Activated T-helper 1 cell treated with anti-CD3 and anti-CD28 coated beads, Interleukin-12 subunit alpha, Interleukin-12 subunit beta, Interleukin-2, Interleukin-4 antibody, amounts not matched to agents 30 ng/mL and 10 ng/mL and 1 ng/mL, durations not matched to agents 14 hours and 24 hours and 36 hours (primary cell): ENCODE data around the gene NFE2L3. TPM values are rescaled to one million over a fixed set of nuclear protein-coding genes. Genes with fewer than 3 reads are reported as not detected.
A peak's percentile ranks its signal among the peaks of the same experiment; 100 is the strongest.
"Not testable (repeated sequence)": the region's sequence is repeated elsewhere in the genome, so short reads cannot be mapped to it uniquely, and the experiment has no call there.

Source experiments
- DNase-seq: peaks from one replicate; pipeline ENCODE4 v3.0.0; 2021; ENCODE audit warnings: low spot score
- H3K27ac Mint-ChIP-seq: one replicate; pipeline ENCODE4 v1.8.0; 2021; ENCODE audit warnings: mild to moderate bottlenecking, mixed read lengths
- H3K27me3 Mint-ChIP-seq: one replicate; pipeline ENCODE4 v1.8.0; 2022; ENCODE audit warnings: mild to moderate bottlenecking, moderate library complexity, mixed read lengths; ENCODE audit not compliant: insufficient read depth
- H3K36me3 Mint-ChIP-seq: one replicate; pipeline ENCODE4 v1.8.0; 2021; ENCODE audit warnings: low read depth, mixed read lengths
- H3K4me1 Mint-ChIP-seq: one replicate; pipeline ENCODE4 v1.8.0; 2021; ENCODE audit warnings: low read depth, mixed read lengths
- H3K4me3 Mint-ChIP-seq: one replicate; pipeline ENCODE4 v1.8.0; 2021; ENCODE audit warnings: mild to moderate bottlenecking, moderate library complexity, mixed read lengths
- H3K9me3 Mint-ChIP-seq: one replicate; pipeline ENCODE4 v1.8.0; 2021; ENCODE audit warnings: mixed read lengths
- intact Hi-C: fragments of 100-400 bp; cut with micrococcal nuclease; formaldehyde crosslinking; loops from one replicate; pipeline ENCODE4 v1.15.1; 2024
- total RNA-seq: library from RNA; stranded (reverse); gene quantifications from 2 replicates; pipeline ENCODE4 v1.2.3, GENCODE V29; 2022

The NFE2L3 gene
- total RNA-seq, 1 donor from 2014 or later, result 80.1 TPM

GRCh38 chr7:26135551-26135950 lies 16.4 kb upstream of the NFE2L3 start:
- H3K9me3 Mint-ChIP-seq, result no peaks in the 10 kb centered on the region
- H3K27me3 Mint-ChIP-seq, result peaks cover 14% of the 10 kb centered on the region
- H3K4me3 Mint-ChIP-seq, result no peak overlapping the region
- H3K36me3 Mint-ChIP-seq, result no peaks in the 10 kb centered on the region
- no peaks in the 10 kb centered on the region for H3K4me1 Mint-ChIP-seq
- no peak for DNase-seq
- no peak overlapping the region for H3K27ac Mint-ChIP-seq
- intact Hi-C loops, result no loop called here

GRCh38 chr7:26136831-26137230 lies 15.2 kb upstream of the NFE2L3 start:
- Mint-ChIP-seq H3K27me3 (peaks cover 16% of the 10 kb centered on the region), H3K9me3 (no peaks in the 10 kb centered on the region), H3K36me3 (no peaks in the 10 kb centered on the region), H3K27ac (no peak overlapping the region), H3K4me3 (no peak overlapping the region), H3K4me1 (no peaks in the 10 kb centered on the region)
- no peak for DNase-seq
- intact Hi-C loops, result no loop called here

GRCh38 chr7:26140380-26140779 lies 11.6 kb upstream of the NFE2L3 start:
- H3K4me1 Mint-ChIP-seq, result no peaks in the 10 kb centered on the region
- no peaks in the 10 kb centered on the region for H3K9me3 Mint-ChIP-seq
- H3K27me3 Mint-ChIP-seq, result peaks cover 10% of the 10 kb centered on the region
- no peak overlapping the region for H3K4me3 Mint-ChIP-seq
- no peak overlapping the region for H3K27ac Mint-ChIP-seq
- no peak for DNase-seq
- intact Hi-C loops, result no loop called here
- H3K36me3 Mint-ChIP-seq, result no peaks in the 10 kb centered on the region

- H3K4me1 Mint-ChIP-seq, result no peaks in the 10 kb centered on the region
- no peak overlapping the region for H3K4me3 Mint-ChIP-seq
Observed at GRCh38 chr7:26141077-26141476, 10.9 kb upstream of the NFE2L3 start.

GRCh38 chr7:26143298-26144048 lies 8.5 kb upstream of the NFE2L3 start:
- no peaks in the 10 kb centered on the region for H3K36me3 Mint-ChIP-seq
- H3K9me3 Mint-ChIP-seq, result no peaks in the 10 kb centered on the region
- H3K4me3 Mint-ChIP-seq, result no peak overlapping the region
- intact Hi-C loops, result no loop called here
- no peak overlapping the region for H3K27ac Mint-ChIP-seq
- peaks cover 10% of the 10 kb centered on the region for H3K27me3 Mint-ChIP-seq
- H3K4me1 Mint-ChIP-seq, result no peaks in the 10 kb centered on the region
- DNase-seq, result no peak

More at GRCh38 chr7:26141077-26141476, 10.9 kb upstream of the NFE2L3 start:
- H3K9me3 Mint-ChIP-seq, result no peaks in the 10 kb centered on the region
- intact Hi-C loops, result no loop called here
- no peaks in the 10 kb centered on the region for H3K36me3 Mint-ChIP-seq
- no peak for DNase-seq
- H3K27me3 Mint-ChIP-seq, result peaks cover 10% of the 10 kb centered on the region
- H3K27ac Mint-ChIP-seq, result no peak overlapping the region

- H3K36me3 Mint-ChIP-seq, result no peaks in the 10 kb centered on the region
- intact Hi-C loops, result no loop called here
- H3K9me3 Mint-ChIP-seq, result no peaks in the 10 kb centered on the region
- peaks cover 10% of the 10 kb centered on the region for H3K27me3 Mint-ChIP-seq
- H3K4me1 Mint-ChIP-seq, result no peaks in the 10 kb centered on the region
- DNase-seq, result no peak
- no peak overlapping the region for H3K27ac Mint-ChIP-seq
- no peak overlapping the region for H3K4me3 Mint-ChIP-seq
Observed at GRCh38 chr7:26144184-26145080, 7.6 kb upstream of the NFE2L3 start.

- DNase-seq, result no peak
- Mint-ChIP-seq H3K4me3 (no peak overlapping the region), H3K27ac (no peak overlapping the region), H3K36me3 (no peaks in the 10 kb centered on the region), H3K27me3 (peaks cover 10% of the 10 kb centered on the region), H3K9me3 (no peaks in the 10 kb centered on the region), H3K4me1 (peaks cover 4% of the 10 kb centered on the region)
- intact Hi-C loops, result no loop called here
Observed at GRCh38 chr7:26145238-26145637, 6.8 kb upstream of the NFE2L3 start.

- no peak for DNase-seq
- H3K27ac Mint-ChIP-seq, result no peak overlapping the region
- no peaks in the 10 kb centered on the region for H3K36me3 Mint-ChIP-seq
- H3K27me3 Mint-ChIP-seq, result peaks cover 9% of the 10 kb centered on the region
- H3K9me3 Mint-ChIP-seq, result no peaks in the 10 kb centered on the region
- no peak overlapping the region for H3K4me3 Mint-ChIP-seq
- H3K4me1 Mint-ChIP-seq, result peaks cover 22% of the 10 kb centered on the region
- intact Hi-C loops, result no loop called here
Observed at GRCh38 chr7:26147030-26147429, 5.0 kb upstream of the NFE2L3 start.

- H3K36me3 Mint-ChIP-seq, H3K4me3 Mint-ChIP-seq, H3K9me3 Mint-ChIP-seq, H3K27ac Mint-ChIP-seq, H3K27me3 Mint-ChIP-seq, DNase-seq, intact Hi-C loops: not testable (repeated sequence)
- peaks cover 22% of the 10 kb centered on the region for H3K4me1 Mint-ChIP-seq
Observed at GRCh38 chr7:26147646-26148306, 4.2 kb upstream of the NFE2L3 start.

GRCh38 chr7:26148307-26148700 lies 3.7 kb upstream of the NFE2L3 start:
- H3K4me3 Mint-ChIP-seq, H3K27me3 Mint-ChIP-seq, H3K9me3 Mint-ChIP-seq, DNase-seq, H3K36me3 Mint-ChIP-seq, intact Hi-C loops, H3K27ac Mint-ChIP-seq: not testable (repeated sequence)
- peaks cover 23% of the 10 kb centered on the region for H3K4me1 Mint-ChIP-seq

GRCh38 chr7:26149391-26149977 lies 2.5 kb upstream of the NFE2L3 start:
- peaks cover 8% of the 10 kb centered on the region for H3K36me3 Mint-ChIP-seq
- peaks cover 2% of the 10 kb centered on the region for H3K27me3 Mint-ChIP-seq
- H3K4me1 Mint-ChIP-seq, result peaks cover 35% of the 10 kb centered on the region
- H3K27ac Mint-ChIP-seq, result no peak overlapping the region
- H3K4me3 Mint-ChIP-seq, result no peak overlapping the region
- no peaks in the 10 kb centered on the region for H3K9me3 Mint-ChIP-seq
- no peak for DNase-seq
- intact Hi-C loops, result no loop called here

- Mint-ChIP-seq H3K27ac (peak overlapping the region; percentile 96), H3K4me1 (peaks cover 51% of the 10 kb centered on the region), H3K27me3 (peaks cover 2% of the 10 kb centered on the region), H3K36me3 (peaks cover 9% of the 10 kb centered on the region), H3K9me3 (no peaks in the 10 kb centered on the region), H3K4me3 (peak overlapping the region; percentile 84)
- intact Hi-C loops, result loop anchor here (5.0 to 10.0 kb wide), 3 partner anchors 199 to 1884 kb away; partner anchors contain the start of gene SKAP2
- no peak for DNase-seq
Observed at GRCh38 chr7:26151096-26151495, 902 bp upstream of the NFE2L3 start.
